GM19463 (cell line): ENCODE measurements around the gene EFEMP2.

ENCODE experiments used
- ATAC-seq: cut with Tn5 transposase; IDR thresholded peaks from one replicate; pipeline ENCODE4 v1.9.1; 2021; ENCODE audit warnings: mild to moderate bottlenecking, moderate library complexity; ENCODE audit not compliant: unreplicated experiment

Gene EFEMP2

DNA sequence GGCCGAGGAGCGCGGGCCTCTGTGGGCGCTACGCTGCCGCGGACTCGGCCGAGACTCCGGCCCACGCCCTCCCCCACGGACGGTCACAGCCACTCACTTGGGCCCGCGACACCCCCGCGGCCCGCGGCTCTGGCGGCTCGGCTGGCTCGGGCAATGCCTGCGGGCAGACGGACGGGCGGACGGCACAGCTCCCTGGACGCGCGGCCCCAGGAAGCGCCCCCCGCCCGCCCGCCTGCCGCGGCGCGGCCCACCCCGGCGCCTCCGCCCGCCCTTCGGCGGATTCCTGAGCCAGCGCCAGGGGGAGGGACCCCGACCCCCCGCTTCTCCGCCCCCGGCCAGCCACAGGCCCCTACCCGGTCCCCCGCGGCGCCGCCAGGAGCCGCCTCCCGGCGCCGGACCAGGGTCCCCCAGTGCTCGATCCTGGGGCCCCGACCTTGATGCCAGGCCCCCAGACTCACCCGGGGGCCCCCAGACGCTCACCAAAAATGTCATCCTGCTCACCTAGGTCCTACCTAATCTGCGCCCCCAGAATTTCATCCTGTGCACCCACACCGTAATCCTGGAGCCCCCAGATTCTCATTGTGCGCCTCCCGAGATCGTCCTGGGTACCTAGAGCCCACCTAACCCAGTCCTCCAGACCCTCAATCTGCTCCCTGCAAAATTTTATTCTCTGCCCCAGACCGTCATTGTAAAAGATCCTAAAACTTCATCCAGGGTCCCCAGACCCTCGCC lies at the start of gene EFEMP2:
TSS of gene EFEMP2 (minus strand) at position 215 of the 732 bp plus-strand sequence. CDS start 446 bp downstream, outside the sequence.
- no peak for ATAC-seq

DNA sequence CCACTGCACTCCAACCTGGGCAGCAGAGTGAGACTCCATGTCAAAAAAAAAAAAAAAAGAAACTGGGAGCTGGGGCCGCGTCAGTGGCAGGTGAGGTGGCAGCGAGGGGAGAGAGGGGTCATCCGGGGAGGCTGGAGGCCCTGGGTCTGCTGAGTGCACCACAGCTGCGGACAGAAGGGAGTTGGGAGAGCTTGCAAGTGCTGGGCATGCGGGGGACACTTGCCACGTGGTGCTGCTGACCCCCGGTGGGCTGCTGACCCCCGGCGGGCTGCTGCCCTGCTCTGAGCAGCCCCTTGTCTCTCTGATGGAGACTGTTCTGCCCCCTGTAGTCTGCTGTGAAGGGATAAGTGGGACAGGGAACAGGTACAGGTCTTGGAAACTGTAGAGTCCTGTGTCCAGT lies 49.3 kb upstream of the EFEMP2 start:
- ATAC-seq, result no peak

DNA sequence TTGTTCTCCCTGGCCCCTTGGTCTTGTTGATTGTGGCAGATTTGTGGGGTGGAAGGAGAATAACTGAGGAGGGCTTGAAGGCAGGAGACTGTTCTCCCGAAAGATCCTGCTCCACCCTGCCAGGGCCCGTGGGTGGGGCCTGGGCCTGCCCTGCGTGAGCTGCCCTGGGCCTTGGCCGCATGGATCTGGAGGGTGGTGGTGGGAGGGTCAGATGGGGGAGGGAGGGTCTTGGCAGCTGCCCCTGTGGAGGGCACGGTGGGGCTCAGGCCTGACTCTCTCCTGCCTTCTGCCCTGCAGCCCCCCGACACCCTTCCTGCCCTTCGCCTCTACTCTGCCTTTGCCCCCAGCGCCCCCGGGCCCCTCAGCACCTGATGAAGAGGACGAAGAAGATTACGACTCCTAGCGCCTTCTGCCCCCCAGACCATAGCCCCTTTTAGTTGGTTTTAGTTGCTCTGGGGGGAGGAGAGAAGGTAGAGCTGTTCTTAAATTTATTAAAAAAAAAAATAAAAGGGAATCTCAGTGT lies 48.5 kb upstream of the EFEMP2 start:
- ATAC-seq, result no peak

DNA sequence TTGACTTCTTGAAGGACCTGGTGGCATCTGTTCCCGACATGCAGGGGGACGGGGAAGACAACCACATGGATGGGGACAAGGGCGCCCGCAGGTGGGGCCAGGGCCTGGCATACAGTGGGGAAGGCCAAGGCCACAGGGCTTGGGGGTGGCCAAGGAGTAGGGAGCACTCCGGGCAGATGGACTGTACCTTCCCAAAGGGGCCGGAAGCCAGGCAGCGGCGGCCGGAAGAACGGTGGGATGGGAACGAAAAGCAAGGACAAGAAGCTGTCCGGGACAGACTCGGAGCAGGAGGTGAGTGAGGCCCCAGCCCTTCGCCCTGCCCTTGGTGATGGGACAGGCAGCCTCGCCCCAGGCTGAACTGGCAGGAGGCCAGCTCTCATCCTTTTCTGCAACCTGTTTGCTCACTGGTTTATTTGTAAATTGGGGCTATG lies 47.8 kb upstream of the EFEMP2 start:
- no peak for ATAC-seq

DNA sequence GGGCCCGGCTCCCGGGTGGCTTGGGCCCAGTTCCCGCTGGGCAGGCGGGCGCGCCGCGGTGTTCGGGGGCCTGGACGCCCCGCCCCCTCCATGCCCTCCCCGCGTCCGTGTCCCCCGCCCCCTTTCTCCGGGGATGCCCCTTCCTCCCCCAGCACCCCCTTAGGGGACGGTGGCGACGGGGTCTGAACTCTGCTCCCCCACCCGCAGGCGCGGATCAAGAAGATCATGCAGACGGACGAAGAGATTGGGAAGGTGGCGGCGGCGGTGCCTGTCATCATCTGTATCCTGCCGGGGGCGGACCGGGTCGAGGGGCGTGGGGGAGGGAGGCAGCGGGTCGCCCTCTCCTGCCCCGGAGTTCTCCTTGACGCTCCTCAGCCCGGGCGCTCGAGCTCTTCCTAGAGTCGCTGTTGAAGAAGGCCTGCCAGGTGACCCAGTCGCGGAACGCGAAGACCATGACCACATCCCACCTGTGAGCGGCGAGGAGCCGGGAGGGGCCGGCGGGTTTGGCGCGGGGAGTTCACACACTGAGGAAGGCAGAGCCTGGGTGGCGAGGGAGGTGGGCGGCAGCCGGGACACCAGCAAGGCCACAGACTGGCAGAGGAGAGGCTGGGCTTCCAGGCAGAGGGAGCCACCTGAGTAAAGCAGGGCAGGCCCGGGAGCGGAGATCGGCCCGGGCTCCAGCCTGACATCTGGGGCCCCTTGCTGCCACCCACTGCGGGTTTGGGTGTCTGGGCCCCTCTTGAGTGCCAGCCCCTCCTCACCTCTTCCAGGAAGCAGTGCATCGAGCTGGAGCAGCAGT lies 47.2 kb upstream of the EFEMP2 start:
- peak; percentile 31 for ATAC-seq

DNA sequence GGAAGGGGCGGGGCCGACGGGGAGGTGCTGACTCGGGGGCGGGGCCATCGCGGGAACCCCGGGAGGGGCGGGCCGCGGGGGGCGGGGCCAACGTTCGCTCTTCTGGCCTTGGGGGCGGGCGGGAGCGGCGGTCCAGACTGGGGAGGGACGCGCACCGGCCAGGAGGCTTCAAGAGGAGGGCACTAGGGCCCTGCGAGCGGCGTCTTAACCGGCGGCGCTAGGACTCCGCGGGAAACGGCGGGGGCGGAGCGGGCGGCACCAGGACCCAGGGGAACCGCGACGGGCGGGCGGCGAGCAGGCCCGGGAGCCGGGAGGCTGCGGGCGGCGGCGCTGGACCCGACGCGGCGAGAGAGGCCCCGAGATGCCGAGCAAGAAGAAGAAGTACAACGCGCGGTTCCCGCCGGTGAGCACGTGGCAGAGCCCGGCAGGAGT lies 46.6 kb upstream of the EFEMP2 start, which contains the start of gene DRAP1:
TSS of gene DRAP1 (plus strand) at position 286 of the 432 bp plus-strand sequence. CDS start at position 362, 76 bp downstream.
- ATAC-seq, result peak; percentile 86

DNA sequence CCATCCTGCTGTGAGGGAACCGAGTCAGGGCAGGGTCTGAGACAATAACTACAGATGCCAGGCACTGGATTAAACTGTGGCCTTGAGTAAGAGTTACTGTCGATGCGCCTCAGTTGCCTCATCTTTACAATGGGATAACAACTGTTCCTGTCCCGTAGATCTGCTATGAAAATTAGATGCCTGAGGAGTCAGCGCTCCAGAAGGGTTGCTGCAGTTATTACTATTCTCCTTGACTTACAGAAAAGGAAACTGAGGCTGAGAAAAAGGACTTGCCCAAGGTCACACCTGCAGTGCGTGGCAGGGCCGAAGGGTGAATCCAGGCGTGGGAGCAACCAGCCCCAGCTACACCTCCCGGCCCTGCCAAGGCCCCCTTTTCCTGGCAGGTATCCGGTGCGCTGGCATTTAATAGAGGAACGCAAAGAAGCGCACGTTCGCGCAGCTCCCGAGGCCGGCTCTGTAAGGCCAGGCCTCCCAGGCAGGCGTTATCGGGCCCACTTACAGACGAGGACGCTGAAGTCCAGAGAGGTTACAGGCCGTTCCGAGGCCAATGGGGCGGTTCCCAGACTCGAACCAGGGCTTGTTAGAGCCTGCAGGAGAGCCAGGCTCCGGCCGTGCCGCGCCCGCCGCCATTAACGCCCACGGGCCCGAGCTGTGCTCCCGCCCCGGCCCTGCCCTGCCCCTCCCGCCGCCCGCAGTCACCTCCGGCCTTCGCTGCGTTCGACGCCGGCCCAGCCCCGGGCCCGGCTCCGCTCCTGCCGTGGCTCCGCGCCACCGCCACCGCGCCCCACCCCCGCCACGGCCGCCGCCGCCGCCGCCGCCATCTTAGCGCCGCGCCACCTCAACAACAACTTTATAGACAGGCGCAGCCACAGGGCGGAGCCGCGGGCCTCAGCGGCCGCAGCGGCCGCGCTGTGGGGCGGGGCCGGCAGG lies 45.9 kb upstream of the EFEMP2 start, which contains the start of gene C11orf68:
TSS of gene C11orf68 (minus strand) at position 852 of the 930 bp plus-strand sequence. CDS start at position 821, 31 bp downstream.
- peak; percentile 45 for ATAC-seq

DNA sequence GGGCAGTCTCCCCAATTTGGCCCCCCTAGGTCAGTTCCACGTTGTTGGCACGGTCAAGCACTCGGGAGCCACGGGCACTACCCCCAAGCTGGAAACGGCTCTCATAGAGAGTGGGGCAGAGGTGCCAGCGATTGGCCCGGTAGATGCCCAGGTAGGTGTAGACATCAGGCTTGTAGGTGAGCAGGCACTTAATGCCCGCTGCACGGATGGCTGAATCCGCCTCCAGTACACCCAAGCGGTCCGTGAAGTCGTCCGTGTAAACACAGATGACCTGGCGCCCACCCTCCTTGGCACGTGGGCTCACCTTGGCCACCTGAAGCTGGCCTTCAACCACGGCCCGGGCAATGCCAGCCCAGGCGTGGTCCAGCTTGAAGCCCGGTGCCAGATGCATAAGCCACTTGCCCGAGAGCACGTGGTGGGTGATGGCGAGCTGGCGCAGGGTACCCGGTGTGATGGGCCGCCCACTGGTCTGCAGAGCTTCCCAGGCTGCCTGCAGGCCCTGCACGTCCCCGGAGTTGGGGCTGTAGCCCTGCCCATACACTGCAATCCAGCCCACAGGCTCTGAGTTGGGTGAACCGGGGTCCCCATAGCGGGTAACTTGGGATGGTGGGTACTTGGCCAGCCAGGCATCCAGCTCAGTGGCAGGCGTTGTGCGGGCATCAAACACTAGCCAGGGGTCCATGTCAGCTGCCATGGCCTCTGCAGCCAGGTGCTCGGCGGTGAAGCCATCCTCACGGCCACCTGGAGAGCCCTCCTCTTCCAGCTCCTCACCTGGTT lies 45.0 kb upstream of the EFEMP2 start:
- ATAC-seq, result no peak

DNA sequence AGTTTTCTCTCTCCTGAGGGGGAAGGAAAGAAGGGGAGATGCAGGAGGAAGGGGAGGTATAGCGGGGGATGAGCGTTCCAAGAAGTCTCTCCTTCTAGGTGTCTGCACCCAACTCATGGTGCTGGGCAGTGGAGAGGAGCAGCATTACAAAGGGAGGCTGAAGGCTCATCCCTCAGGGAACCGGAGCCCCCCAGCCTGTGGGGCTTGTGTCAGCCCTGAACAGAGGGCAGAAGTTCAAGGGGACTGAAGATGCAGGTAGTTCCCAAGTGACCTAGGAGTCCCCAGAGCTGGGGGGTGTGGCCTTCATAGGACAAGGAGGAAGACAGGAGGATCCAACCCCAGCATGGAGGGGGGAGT lies 44.5 kb upstream of the EFEMP2 start:
- no peak for ATAC-seq

DNA sequence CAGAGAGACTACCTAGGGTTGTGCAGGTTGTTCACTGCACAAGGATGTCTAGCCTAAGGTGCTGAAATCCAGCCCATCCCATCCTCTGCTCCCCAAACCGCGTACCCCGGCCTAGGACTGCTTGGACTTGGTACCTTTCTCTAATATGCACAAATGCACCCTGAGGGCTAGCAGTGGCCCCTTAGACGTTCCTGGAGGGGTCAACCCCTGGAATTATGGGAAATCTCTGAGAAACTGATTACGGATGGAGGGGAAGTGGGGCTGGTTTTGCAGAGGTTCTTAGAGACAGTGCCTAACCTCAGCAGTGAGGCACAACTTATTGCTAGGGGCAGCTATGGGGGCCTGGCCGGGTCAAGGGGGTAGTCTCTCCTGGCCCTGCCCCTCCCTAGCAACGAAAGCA lies 43.8 kb upstream of the EFEMP2 start:
- ATAC-seq, result no peak

DNA sequence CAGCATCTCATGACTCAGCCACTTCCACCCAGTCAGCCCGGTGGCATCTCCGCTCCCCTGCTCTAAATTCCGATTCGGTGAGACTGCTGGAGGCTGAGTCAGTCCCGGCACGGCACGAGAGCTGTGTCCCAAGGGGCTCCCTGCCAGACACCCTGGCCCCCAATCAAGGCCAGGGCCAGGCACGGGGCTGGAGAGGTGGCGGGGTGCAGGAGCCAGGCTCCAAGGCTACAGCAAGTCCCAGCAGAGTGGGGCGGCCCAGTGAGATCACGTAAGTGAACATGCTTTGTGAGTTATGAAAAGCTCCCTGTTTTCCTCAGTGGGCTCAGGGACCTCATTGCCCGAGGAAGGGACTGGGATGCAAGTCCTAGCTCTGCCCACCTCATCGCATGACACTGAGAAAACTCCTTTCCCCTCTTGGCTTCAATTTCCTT lies 43.2 kb upstream of the EFEMP2 start:
- no peak for ATAC-seq

DNA sequence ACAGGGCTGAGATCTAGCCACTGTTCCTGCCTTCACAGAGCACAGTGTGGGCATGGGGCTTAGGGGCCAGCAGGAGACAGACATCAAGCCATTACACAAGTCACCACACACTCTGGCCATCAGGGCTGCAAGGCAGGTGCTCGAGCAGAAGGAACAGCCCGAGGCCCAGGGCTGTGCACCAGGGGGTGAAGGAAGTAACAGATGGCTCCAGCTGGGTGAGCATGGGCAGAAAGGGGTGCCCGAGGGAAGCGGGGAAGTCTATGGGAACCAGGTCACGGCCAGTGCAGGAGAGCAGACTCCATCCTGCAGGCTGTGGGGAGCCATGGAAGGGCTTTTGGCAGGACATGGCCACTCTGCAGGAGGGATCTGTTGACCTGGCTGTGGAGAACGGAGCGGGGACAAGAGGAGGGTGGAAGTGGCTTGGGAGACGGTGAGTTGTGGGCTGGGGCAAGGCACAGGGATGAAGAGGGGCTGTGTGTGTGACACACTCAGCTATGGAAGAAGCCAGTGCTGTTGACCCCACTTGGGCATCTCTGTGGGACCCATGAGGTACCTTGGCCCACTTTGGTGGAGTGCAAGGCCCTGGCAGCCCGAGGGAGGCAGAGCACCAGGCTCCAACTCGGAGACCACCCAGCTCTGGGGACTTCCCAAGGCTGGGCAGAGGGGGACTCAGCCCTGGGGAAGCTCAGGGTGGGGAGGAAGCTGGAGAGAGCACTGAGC lies 42.7 kb upstream of the EFEMP2 start:
- ATAC-seq, result no peak

DNA sequence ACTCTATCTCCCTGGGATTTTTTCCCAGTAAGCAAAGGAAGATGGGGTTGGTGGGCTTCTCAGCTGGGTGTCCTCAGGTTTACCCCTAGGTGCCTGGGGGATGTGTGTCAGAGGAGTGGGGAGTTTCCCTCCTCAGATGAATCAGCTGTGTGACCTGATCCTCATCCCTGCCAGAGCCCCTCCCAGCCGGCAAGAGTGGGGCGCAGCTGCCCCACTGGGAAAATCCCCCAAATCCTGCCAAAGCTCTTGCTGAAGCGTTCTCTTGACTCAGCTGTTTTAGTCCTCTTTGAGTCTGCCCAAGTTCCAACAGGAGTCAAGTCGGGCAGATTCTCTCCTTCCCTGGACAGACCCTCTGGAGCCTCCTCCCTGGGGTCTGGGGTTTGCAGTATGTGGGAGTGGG lies 40.2 kb upstream of the EFEMP2 start:
- ATAC-seq, result no peak

DNA sequence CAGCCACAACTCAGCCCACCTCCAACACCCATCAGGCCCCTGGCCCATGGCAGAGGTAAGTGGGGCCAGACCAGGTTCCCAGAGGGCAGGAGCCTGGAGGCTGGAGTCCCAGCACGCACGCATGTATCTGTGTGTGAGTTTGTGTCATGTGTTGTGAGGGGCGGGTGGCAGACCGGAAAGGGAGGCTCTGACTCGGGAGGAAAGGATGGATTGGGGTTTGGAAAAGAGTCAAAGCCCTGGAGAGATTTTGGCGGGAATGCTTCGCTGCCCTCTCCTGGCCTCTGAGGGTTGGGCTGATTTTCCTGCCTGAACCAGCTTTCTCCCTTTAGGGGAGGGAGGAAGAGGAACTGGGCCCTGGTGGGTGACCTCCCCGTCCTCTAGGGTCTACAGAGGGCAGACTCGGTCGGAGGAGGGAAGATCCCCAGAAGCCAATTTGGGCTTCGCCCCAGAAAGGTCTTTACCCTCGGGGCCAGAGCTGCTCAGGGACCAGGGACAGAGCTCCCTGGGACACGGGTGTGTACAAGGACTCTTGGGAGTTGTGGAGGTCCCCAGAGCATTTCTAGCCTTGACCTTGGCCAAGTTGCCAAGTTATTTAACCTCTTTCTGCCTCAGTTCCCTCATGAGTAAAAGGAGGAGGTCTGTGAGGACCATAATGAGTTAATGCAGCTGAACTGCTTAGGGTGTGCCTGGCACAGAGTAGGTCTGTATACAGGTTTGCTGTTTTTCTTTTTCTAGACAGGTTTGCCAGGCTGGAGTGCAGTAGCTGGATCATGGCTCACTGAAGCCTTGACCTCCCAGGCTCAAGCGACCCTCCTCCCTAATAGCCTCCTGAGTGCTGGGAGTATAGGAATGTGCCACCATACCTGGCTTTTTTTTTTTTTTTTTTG lies 39.3 kb upstream of the EFEMP2 start:
- no peak for ATAC-seq

DNA sequence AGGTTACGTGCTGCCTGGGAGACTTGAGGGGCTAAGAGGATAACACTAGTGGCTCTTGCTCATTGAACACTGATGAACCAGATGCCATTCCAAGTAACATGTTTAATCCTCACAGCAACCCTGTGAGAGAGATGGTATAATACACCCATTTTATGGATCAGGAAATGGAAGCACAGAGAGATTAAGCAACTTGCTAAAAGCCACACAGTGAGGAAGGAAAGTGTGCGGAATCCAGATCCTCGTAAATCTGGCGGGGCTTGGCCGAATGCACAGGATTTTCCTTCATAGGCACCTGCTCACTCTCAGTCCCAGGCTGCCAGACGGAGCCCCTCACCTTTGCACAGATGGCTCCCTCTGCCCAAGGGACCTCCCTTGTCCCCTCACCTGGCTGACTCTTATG lies 35.3 kb upstream of the EFEMP2 start:
- no peak for ATAC-seq

DNA sequence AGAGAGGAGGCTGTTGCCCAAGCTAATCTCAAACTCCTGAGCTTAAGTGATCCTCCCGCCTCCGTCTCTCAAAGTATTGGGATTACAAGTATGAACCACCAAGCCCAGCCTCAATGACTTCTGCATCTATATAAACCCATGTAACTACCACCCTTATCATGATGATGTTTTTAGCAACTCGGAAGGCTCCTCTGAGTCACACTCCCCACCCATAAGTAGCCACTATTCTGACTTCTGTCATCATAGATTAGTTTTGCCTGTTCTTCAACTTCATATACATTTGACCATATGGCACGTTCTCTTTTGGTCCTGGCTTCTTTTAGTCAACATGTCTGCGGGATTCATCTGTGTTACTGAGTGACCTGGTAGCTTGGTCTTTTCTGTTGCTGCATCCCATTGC lies 34.0 kb upstream of the EFEMP2 start:
- no peak for ATAC-seq

DNA sequence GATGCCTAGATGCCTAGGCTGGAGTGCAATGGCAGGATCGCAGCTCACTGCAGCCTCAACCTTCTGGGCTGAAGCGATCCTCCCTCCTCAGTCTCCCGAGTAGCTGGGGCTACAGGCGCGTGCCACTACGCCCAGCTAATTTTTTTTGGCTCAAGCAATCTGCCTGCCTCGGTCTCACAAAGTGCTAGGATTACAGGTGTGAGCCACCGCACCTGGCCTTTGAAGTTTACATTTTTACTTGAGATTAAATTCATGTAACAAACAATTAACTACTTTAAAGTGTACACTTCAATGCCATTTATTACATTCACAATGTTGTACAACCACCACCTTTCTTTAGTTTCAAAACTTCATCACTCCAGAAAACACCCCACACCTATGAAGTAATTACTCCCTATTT lies 31.1 kb upstream of the EFEMP2 start:
- no peak for ATAC-seq

DNA sequence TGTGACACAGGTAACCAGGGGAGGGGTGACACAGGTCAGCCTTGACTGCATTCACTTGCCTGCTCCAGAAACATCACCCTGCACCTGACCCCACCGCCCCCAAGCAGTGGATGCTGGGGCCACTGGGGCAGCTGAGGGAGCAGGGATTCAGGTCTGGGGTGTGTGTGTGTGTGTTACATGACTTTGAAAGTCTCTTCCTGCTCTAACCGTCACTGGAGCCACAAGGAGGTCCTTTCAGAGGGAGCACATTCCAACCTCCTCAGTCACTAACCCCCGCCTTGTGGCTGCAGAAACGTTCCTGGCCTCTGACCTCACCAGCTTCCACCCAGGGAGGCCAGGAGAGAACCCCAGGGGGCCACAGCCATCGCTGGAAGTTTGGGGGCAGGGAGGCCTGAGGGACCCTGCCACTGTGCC lies 30.5 kb upstream of the EFEMP2 start:
- ATAC-seq, result no peak
